ENCODE results near the gene INCA1. TPM values are rescaled to one million over a fixed set of nuclear protein-coding genes. Genes with fewer than 3 reads are reported as not detected.

The INCA1 gene
- total and polyA plus RNA-seq, 2 of the 13 experiments (the other 11 are each of a cell fraction or from before 2014, with no cell fraction given) = 0.93 to 2.6 TPM

DNA sequence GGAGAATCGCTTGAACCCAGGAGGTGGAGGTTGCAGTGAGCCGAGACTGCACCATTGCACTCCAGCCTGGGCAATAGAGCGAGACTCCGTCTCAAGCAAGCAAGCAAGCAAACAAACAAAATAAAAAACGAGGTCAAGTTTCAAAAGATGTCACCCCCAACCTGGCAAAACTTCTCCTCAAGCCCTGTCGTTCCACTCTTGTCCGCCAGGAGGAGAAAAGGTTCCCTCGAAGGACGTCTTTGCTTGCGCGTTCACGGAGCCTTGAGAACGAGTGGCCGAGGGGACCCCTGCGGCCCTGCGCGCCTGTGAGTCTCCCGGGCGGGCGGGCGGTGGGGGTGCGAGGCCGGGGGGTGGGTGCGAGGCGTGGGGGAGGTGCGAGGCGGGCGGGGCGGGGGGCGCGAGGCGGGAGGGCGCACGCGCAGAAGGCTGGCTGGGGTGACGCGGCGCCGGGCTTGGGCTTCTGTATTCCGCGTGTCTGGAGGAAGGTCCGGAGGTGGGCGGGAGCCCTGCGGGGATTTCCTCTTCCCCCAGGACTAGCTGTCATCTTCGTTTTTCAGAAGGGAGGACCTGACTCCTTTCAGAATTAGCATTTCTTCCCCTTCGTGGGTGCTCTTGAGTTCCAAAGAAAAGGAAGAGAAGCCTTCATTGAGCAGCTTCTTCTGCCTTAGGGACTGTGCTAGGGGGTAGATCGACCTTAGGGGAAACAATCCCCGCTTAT is 34.2 kb upstream of the INCA1 start:
- in situ Hi-C loops (cut with HindIII; ENCODE audit: extremely low pct_ligation_motif_present, low pct_unique_long_range_greater_than_20kb) = no loop called here
- H3K4me2 ChIP-seq (ENCODE audit: low read depth, low read length) = peak overlapping the region; percentile 64
- H4K20me1 ChIP-seq (ENCODE audit: insufficient read depth, low read length) = no peaks in the 10 kb centered on the region
- FAIRE-seq = peak; percentile 86
- H3K36me3 ChIP-seq (replicated peaks in 1 of 2; ENCODE audit: control insufficient read depth in 1 of 2, insufficient read depth in 2 of 2, low read length in 2 of 2) = no peaks in the 10 kb centered on the region
- H3K27me3 ChIP-seq (ENCODE audit: control insufficient read depth in 1 of 2, insufficient read depth in 2 of 2, low read length in 2 of 2) = peaks cover 2 to 23% of the 10 kb centered on the region in 2 experiments; a peak in 3 of 5 replicates
- POLR2A ChIA-PET = interaction anchor here (0.6 to 2.0 kb wide), 2 partner anchors 33 to 34 kb away, joined by 3 to 7 read pairs; partner anchors contain the start of genes INCA1 and KIF1C
- H3K9me3 ChIP-seq (ENCODE audit: low read length) = no peaks in the 10 kb centered on the region
- peak overlapping the region; percentile 72 for H2AFZ ChIP-seq (ENCODE audit: low read length)
- H3K79me2 ChIP-seq (ENCODE audit: insufficient read depth, low read length) = no peaks in the 10 kb centered on the region
- WGBS (ENCODE audit: low lambda C conversion rate) = 8% methylated on average over 25 of the region's 48 CpGs
- H3K4me1 ChIP-seq (ENCODE audit: insufficient read depth, low read length) = peaks cover 25% of the 10 kb centered on the region
- no peak overlapping the region for H3K9ac ChIP-seq (ENCODE audit: insufficient read depth, low read depth, low read length)
- BruUV-seq (replicated peaks) = no TSS peak
- H3K4me3 ChIP-seq (replicated peaks in 1 of 3; ENCODE audit: insufficient read depth in 1 of 3, low read depth in 2 of 3, low read length in 3 of 3) = peak overlapping the region in 2 of 3 experiments; percentile 15 to 28; a peak in 2 of 6 replicates
- H3K27ac ChIP-seq (ENCODE audit: extremely low read length, insufficient read depth, low read length) = no peak overlapping the region
- DNase-seq (ENCODE audit: low spot score) = peak; percentile 50
- peak; percentile 28 for ATAC-seq
- CTCF ChIA-PET (ENCODE audit: low intra/inter-chr PET ratio, low total read pairs) = interaction anchor here (1.0 kb wide), 1 partner anchor 31 kb away, joined by 5 read pairs; no protein-coding TSS in a partner anchor
- intact Hi-C loops (cut with micrococcal nuclease; ENCODE audit: unreplicated experiment) = loop anchor here (2.0 kb wide), 1 partner anchor 31 kb away; no protein-coding TSS in a partner anchor
- TF ChIP-seq TBX2 (CRISPR knock-in tag; IDR thresholded peaks at IDR 0.05; ENCODE audit: borderline replicate concordance) = peak; percentile 38; the same call in 1 of the 2 replicates
- TF ChIP-seq, protein P1, sequence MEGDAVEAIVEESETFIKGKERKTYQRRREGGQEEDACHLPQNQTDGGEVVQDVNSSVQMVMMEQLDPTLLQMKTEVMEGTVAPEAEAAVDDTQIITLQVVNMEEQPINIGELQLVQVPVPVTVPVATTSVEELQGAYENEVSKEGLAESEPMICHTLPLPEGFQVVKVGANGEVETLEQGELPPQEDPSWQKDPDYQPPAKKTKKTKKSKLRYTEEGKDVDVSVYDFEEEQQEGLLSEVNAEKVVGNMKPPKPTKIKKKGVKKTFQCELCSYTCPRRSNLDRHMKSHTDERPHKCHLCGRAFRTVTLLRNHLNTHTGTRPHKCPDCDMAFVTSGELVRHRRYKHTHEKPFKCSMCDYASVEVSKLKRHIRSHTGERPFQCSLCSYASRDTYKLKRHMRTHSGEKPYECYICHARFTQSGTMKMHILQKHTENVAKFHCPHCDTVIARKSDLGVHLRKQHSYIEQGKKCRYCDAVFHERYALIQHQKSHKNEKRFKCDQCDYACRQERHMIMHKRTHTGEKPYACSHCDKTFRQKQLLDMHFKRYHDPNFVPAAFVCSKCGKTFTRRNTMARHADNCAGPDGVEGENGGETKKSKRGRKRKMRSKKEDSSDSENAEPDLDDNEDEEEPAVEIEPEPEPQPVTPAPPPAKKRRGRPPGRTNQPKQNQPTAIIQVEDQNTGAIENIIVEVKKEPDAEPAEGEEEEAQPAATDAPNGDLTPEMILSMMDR (CRISPR knock-in tag; IDR thresholded peaks at IDR 0.05) = peak; percentile 73
- TF ChIP-seq ZNF619 (CRISPR knock-in tag; IDR thresholded peaks at IDR 0.05) = no peak
- TF ChIP-seq TFDP1 (CRISPR knock-in tag; IDR thresholded peaks at IDR 0.05; ENCODE audit: borderline replicate concordance) = peak; percentile 59; the same call in 1 of the 2 replicates
- TF ChIP-seq SAP130 (CRISPR knock-in tag; IDR thresholded peaks at IDR 0.05; ENCODE audit: low read depth) = peak; percentile 33; the same call in 1 of the 2 replicates
- no peak for TF ChIP-seq MTF1 (CRISPR knock-in tag; IDR thresholded peaks at IDR 0.05)
- TF ChIP-seq ZFP41 (CRISPR knock-in tag; IDR thresholded peaks at IDR 0.05; ENCODE audit: borderline replicate concordance) = no peak
- TF ChIP-seq, protein P2, sequence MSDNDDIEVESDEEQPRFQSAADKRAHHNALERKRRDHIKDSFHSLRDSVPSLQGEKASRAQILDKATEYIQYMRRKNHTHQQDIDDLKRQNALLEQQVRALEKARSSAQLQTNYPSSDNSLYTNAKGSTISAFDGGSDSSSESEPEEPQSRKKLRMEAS (IDR thresholded peaks at IDR 0.05) = peak; percentile 83
- TF ChIP-seq HOXA3 (CRISPR knock-in tag; IDR thresholded peaks at IDR 0.05) = 0 out of 2 replicates have a peak, but pooled peaks have one; percentile 11
- TF ChIP-seq KDM1A (CRISPR knock-in tag; IDR thresholded peaks at IDR 0.05) = 0 out of 2 replicates have a peak, but pooled peaks have one; percentile 28
- TF ChIP-seq ZNF891 (CRISPR knock-in tag; IDR thresholded peaks at IDR 0.05) = 0 out of 2 replicates have a peak, but pooled peaks have one; percentile 47
- no peak for TF ChIP-seq GLI4 (CRISPR knock-in tag; IDR thresholded peaks at IDR 0.05; ENCODE audit: borderline replicate concordance)
- TF ChIP-seq, protein P3, sequence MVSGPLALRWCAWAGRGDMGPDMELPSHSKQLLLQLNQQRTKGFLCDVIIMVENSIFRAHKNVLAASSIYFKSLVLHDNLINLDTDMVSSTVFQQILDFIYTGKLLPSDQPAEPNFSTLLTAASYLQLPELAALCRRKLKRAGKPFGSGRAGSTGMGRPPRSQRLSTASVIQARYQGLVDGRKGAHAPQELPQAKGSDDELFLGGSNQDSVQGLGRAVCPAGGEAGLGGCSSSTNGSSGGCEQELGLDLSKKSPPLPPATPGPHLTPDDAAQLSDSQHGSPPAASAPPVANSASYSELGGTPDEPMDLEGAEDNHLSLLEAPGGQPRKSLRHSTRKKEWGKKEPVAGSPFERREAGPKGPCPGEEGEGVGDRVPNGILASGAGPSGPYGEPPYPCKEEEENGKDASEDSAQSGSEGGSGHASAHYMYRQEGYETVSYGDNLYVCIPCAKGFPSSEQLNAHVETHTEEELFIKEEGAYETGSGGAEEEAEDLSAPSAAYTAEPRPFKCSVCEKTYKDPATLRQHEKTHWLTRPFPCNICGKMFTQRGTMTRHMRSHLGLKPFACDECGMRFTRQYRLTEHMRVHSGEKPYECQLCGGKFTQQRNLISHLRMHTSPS (CRISPR knock-in tag; IDR thresholded peaks at IDR 0.05; ENCODE audit: low read depth) = no peak
- TF ChIP-seq, protein P4, sequence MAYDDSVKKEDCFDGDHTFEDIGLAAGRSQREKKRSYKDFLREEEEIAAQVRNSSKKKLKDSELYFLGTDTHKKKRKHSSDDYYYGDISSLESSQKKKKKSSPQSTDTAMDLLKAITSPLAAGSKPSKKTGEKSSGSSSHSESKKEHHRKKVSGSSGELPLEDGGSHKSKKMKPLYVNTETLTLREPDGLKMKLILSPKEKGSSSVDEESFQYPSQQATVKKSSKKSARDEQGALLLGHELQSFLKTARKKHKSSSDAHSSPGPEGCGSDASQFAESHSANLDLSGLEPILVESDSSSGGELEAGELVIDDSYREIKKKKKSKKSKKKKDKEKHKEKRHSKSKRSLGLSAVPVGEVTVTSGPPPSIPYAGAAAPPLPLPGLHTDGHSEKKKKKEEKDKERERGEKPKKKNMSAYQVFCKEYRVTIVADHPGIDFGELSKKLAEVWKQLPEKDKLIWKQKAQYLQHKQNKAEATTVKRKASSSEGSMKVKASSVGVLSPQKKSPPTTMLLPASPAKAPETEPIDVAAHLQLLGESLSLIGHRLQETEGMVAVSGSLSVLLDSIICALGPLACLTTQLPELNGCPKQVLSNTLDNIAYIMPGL (CRISPR knock-in tag; IDR thresholded peaks at IDR 0.05; ENCODE audit: borderline replicate concordance in 1 of 2, low read depth in 1 of 2) = peak in 1 of 2 experiments; percentile 59; a peak in 1 of 4 replicates
- TF ChIP-seq ZNF136 (CRISPR knock-in tag; IDR thresholded peaks at IDR 0.05; ENCODE audit: low read depth) = 0 out of 2 replicates have a peak, but pooled peaks have one; percentile 42
- TF ChIP-seq ZSCAN31 (CRISPR knock-in tag; IDR thresholded peaks at IDR 0.05; ENCODE audit: low read depth) = 0 out of 2 replicates have a peak, but pooled peaks have one; percentile 53

All from HepG2 (cell line).